Left lung (tissue), 10 donors: Measurements from ENCODE around the gene ERC2. TPM values are rescaled to one million over a fixed set of nuclear protein-coding genes. Genes with fewer than 3 reads are reported as not detected.

Source experiments
- ATAC-seq: fragments of 200-7000 bp; cut with Tn5 transposase; one replicate; pipeline ENCODE4 v1.9.1; 2020; ENCODE audit warnings: moderate library complexity
- DNase-seq, 4 donors: peaks; one replicate each; pipeline ENCODE4 v3.0.0-alpha.2; 2013 to 2020
- H3K27ac ChIP-seq, 2 donors: fragments of 200-600 bp; sonication (generic) in 1 of 2; one replicate each; pipeline versions ENCODE4 v1.5.0 to v1.8.0; 2020 to 2021
- H3K27me3 ChIP-seq, 2 donors: fragments of 200-600 bp; sonication (generic) in 1 of 2; one replicate each; pipeline versions ENCODE4 v1.5.0 to v1.8.0; 2020 to 2021
- H3K36me3 ChIP-seq, 2 donors: fragments of 200-600 bp; sonication (generic) in 1 of 2; one replicate each; pipeline versions ENCODE4 v1.5.0 to v1.8.0; 2020 to 2021
- H3K4me1 ChIP-seq, 2 donors: fragments of 200-600 bp; one replicate each; pipeline ENCODE4 v1.8.0; 2021
- H3K4me3 ChIP-seq, 2 donors: fragments of 200-600 bp; sonication (generic) in 1 of 2; one replicate each; pipeline versions ENCODE4 v1.5.0 to v1.8.0; 2020 to 2021; ENCODE audit warnings: mild to moderate bottlenecking in 1 of 2
- H3K9me3 ChIP-seq, 2 donors: fragments of 200-600 bp; sonication (generic) in 1 of 2; one replicate each; pipeline versions ENCODE4 v1.5.0 to v1.8.0; 2020 to 2021
- CTCF ChIP-seq, 2 donors: fragments of 200-600 bp; sonication (generic) in 1 of 2; IDR thresholded peaks; one replicate each; pipeline versions ENCODE4 v1.5.0 to v1.8.0; 2021; ENCODE audit warnings: antibody characterized with exemption in 2 of 2
- intact Hi-C, 2 donors: fragments of 100-400 bp; cut with DNase I; formaldehyde crosslinking; loops; one replicate each; pipeline versions ENCODE4 v1.11.2 to v1.14.2; 2022
- polyA plus RNA-seq, 6 donors: library from polyadenylated mRNA; unstranded; fragments of 120-200 nt; gene quantifications; one replicate each; pipeline ENCODE4 v1.2.1, GENCODE V29; 2013; ENCODE audit not compliant: insufficient read length in 6 of 6
- total RNA-seq, 2 donors: library from RNA; stranded (reverse); fragmentation: NEBNext Ultra II Directional; extraction: Animal tissue kit (Norgen Biotek cat#: 25700); gene quantifications; one replicate each; pipeline ENCODE4 v1.2.1, GENCODE V29; 2021
- donor health status: DM: no; HTN: yes; CAD: no.
- donor health status: DM: no; HTN: no; CAD: no.

The ERC2 gene
- total and polyA plus RNA-seq, 8 donors: 1.6 to 3.3 (median 2.1) TPM

GRCh38 chr3:55910543-55910942 lies 557.7 kb downstream of the ERC2 start:
- no peaks in the 10 kb centered on the region for H3K27me3 ChIP-seq
- no peak for ATAC-seq
- no peaks in the 10 kb centered on the region for H3K9me3 ChIP-seq
- intact Hi-C loops: no loop called here
- H3K27ac ChIP-seq: no peak overlapping the region
- H3K36me3 ChIP-seq: no peaks in the 10 kb centered on the region
- DNase-seq: no peak
- no peaks in the 10 kb centered on the region for H3K4me1 ChIP-seq
- TF ChIP-seq CTCF (IDR thresholded peaks at IDR 0.05): no peak
- H3K4me3 ChIP-seq: no peak overlapping the region

GRCh38 chr3:55909373-55909772 lies 558.9 kb downstream of the ERC2 start:
- H3K9me3 ChIP-seq: no peaks in the 10 kb centered on the region
- H3K4me3 ChIP-seq: no peak overlapping the region
- H3K36me3 ChIP-seq: no peaks in the 10 kb centered on the region
- H3K27me3 ChIP-seq: no peaks in the 10 kb centered on the region
- TF ChIP-seq CTCF (IDR thresholded peaks at IDR 0.05): no peak
- H3K27ac ChIP-seq: no peak overlapping the region
- DNase-seq (no peak), ATAC-seq (no peak)
- H3K4me1 ChIP-seq: no peaks in the 10 kb centered on the region
- intact Hi-C loops: no loop called here

- no peak overlapping the region for H3K4me3 ChIP-seq
- intact Hi-C loops: no loop called here
- no peak for TF ChIP-seq CTCF (IDR thresholded peaks at IDR 0.05)
- H3K27ac ChIP-seq: no peak overlapping the region
- ATAC-seq: peak; percentile 92
- no peaks in the 10 kb centered on the region for H3K4me1 ChIP-seq
- no peaks in the 10 kb centered on the region for H3K27me3 ChIP-seq
- H3K36me3 ChIP-seq: no peaks in the 10 kb centered on the region
- H3K9me3 ChIP-seq: no peaks in the 10 kb centered on the region
- DNase-seq: no peak
These were observed 560.7 kb downstream of the ERC2 start for GRCh38 chr3:55907616-55908015.

GRCh38 chr3:55906896-55907295 lies 561.4 kb downstream of the ERC2 start:
- intact Hi-C loops: no loop called here
- Histone ChIP-seq H3K4me1 (no peaks in the 10 kb centered on the region), H3K27me3 (no peaks in the 10 kb centered on the region), H3K27ac (no peak overlapping the region), H3K9me3 (no peaks in the 10 kb centered on the region), H3K4me3 (no peak overlapping the region), H3K36me3 (no peaks in the 10 kb centered on the region)
- no peak for TF ChIP-seq CTCF (IDR thresholded peaks at IDR 0.05)
- ATAC-seq (peak; percentile 25), DNase-seq (no peak)

- DNase-seq (no peak), ATAC-seq (no peak)
- Histone ChIP-seq H3K27me3 (no peaks in the 10 kb centered on the region), H3K36me3 (no peaks in the 10 kb centered on the region), H3K9me3 (no peaks in the 10 kb centered on the region), H3K27ac (no peak overlapping the region), H3K4me1 (no peaks in the 10 kb centered on the region), H3K4me3 (no peak overlapping the region)
- no peak for TF ChIP-seq CTCF (IDR thresholded peaks at IDR 0.05)
- intact Hi-C loops: no loop called here
These were observed 563.6 kb downstream of the ERC2 start for GRCh38 chr3:55904716-55905115.
